Endometrial microvascular endothelial cells (primary cell): ENCODE measurements around the gene SNRPF. TPM values are rescaled to one million over a fixed set of nuclear protein-coding genes. Genes with fewer than 3 reads are reported as not detected.

ENCODE experiments used
- total RNA-seq: library from RNA; depleted of rRNA; stranded (reverse); fragments of >200 nt; gene quantifications from one replicate; pipeline ENCODE4 v1.2.3, GENCODE V29; 2015; ENCODE audit errors: inconsistent ontology term

SNRPF gene
- total RNA-seq, 1 donor from 2014 or later: 20.9 TPM

Other genes starting within 250 kb of the SNRPF start
- gene NTN4, start 68.2 kb upstream of the SNRPF start, total RNA-seq: 119 TPM
- not detected for gene CCDC38, start 83.7 kb downstream of the SNRPF start, total RNA-seq
- gene AMDHD1, start 84.4 kb downstream of the SNRPF start, total RNA-seq: not detected
- 0.09 TPM for gene HAL, start 137.4 kb downstream of the SNRPF start, total RNA-seq
- gene LTA4H, start 176.6 kb downstream of the SNRPF start, total RNA-seq: 76.6 TPM